Vagina (tissue), 2 donors: ENCODE data around the gene NUDT17. TPM values are rescaled to one million over a fixed set of nuclear protein-coding genes. Genes with fewer than 3 reads are reported as not detected.
"Not testable (repeated sequence)": the region's sequence is repeated elsewhere in the genome, so short reads cannot be mapped to it uniquely, and the experiment has no call there.

Experiments
- DNase-seq, 2 donors: peaks; one replicate each; pipeline ENCODE4 v3.0.0-alpha.2; 2017; ENCODE audit errors: extremely low spot score in 2 of 2
- H3K27ac ChIP-seq: fragments of 200-600 bp; sonication (generic); one replicate; pipeline ENCODE4 v1.5.1; 2019
- H3K27me3 ChIP-seq: fragments of 200-600 bp; sonication (generic); one replicate; pipeline ENCODE4 v1.5.1; 2019
- H3K36me3 ChIP-seq, 2 donors: fragments of 200-600 bp; sonication (generic); one replicate each; pipeline ENCODE4 v1.5.1; 2017 to 2019
- H3K4me1 ChIP-seq: fragments of 200-600 bp; sonication (generic); one replicate; pipeline ENCODE4 v1.5.1; 2019
- H3K4me3 ChIP-seq, 2 donors: fragments of 200-600 bp; sonication (generic); 1 replicate in 1 of 2; 2 replicates in 1 of 2; pipeline ENCODE4 v1.5.1; 2016 to 2019
- H3K9me3 ChIP-seq: fragments of 200-600 bp; sonication (generic); one replicate; pipeline ENCODE4 v1.5.1; 2019
- POLR2A ChIP-seq, 2 donors: fragments of 450-650 bp; IDR thresholded peaks; one replicate each; pipeline ENCODE4 v1.6.1; 2017; ENCODE audit warnings: antibody characterized with exemption in 2 of 2, mild to moderate bottlenecking in 2 of 2, moderate library complexity in 2 of 2
- POLR2AphosphoS5 ChIP-seq, 2 donors: sonication (generic); formaldehyde crosslinking; IDR thresholded peaks; one replicate each; pipeline ENCODE4 v1.9.0; 2017; ENCODE audit warnings: antibody characterized with exemption in 2 of 2, mild to moderate bottlenecking in 2 of 2, low read depth in 1 of 2; ENCODE audit not compliant: insufficient read depth in 1 of 2
- intact Hi-C: fragments of 100-400 bp; cut with DNase I; formaldehyde crosslinking; loops from one replicate; pipeline ENCODE4 v1.15.1; 2023
- total RNA-seq: library from RNA; depleted of rRNA; stranded (reverse); fragments of >200 nt; gene quantifications from one replicate; pipeline ENCODE4 v1.2.3, GENCODE V29; 2016
- TF ChIP-seq, protein P1 (sequence below), 3 experiments: fragments of 450-650 bp in 2 of 3; fragments of 200-600 bp in 1 of 3; sonication (generic) in 1 of 3; IDR thresholded peaks; one replicate each; pipeline ENCODE4 v1.5.1; 2017 to 2019; ENCODE audit warnings: antibody characterized with exemption in 3 of 3, mild to moderate bottlenecking in 2 of 3, moderate library complexity in 2 of 3

NUDT17 gene
- total RNA-seq, 1 donor from 2014 or later: 2.5 TPM

DNA sequence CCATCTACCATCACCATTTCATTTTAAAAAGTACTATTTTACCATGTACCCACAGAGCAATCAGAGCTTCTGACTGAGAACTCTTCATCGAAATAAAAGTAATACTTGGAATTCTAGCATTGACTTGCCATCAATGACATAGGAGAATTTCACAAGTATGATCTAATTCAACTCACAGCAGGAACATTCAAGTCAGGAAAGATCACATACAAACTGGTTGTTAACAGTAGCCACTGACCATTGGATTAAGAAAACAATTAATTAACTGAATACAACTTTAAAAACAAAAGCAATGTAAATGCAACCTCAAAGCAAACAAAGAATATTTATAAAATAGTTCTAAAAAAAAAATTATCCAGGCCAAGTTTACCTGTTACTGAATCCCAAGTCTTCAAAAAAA, 40.4 kb upstream of the NUDT17 start:
- TF ChIP-seq, protein P1, sequence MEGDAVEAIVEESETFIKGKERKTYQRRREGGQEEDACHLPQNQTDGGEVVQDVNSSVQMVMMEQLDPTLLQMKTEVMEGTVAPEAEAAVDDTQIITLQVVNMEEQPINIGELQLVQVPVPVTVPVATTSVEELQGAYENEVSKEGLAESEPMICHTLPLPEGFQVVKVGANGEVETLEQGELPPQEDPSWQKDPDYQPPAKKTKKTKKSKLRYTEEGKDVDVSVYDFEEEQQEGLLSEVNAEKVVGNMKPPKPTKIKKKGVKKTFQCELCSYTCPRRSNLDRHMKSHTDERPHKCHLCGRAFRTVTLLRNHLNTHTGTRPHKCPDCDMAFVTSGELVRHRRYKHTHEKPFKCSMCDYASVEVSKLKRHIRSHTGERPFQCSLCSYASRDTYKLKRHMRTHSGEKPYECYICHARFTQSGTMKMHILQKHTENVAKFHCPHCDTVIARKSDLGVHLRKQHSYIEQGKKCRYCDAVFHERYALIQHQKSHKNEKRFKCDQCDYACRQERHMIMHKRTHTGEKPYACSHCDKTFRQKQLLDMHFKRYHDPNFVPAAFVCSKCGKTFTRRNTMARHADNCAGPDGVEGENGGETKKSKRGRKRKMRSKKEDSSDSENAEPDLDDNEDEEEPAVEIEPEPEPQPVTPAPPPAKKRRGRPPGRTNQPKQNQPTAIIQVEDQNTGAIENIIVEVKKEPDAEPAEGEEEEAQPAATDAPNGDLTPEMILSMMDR (IDR thresholded peaks at IDR 0.05): no peak
- TF ChIP-seq POLR2AphosphoS5 (IDR thresholded peaks at IDR 0.05; ENCODE audit: insufficient read depth in 1 of 2, low read depth in 1 of 2): no peak
- DNase-seq: no peak
- Histone ChIP-seq H3K4me1 (peaks cover 55% of the 10 kb centered on the region), H3K36me3 (no peaks in the 10 kb centered on the region), H3K9me3 (no peaks in the 10 kb centered on the region), H3K27me3 (no peaks in the 10 kb centered on the region), H3K4me3 (no peak overlapping the region), H3K27ac (no peak overlapping the region)
- intact Hi-C loops: no loop called here

DNA sequence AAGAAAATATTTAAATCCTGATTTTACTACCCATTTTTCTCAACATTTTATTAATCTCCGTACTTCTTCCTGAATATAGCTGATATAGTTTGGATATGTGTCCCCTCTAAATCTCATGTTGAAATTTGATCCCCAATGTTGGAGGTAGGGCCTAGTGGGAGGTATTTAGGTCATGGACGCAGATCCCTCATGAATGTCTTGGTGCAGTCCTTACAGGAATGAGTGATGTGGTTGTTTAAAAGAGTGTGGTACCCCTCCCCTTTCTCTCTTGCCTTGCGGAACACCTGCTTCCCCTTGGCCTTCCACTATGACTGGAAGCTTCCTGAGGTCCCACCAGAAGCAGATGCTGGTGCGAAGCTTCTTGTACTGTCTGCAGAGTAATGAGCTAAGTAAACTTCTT, 39.0 kb upstream of the NUDT17 start:
- Histone ChIP-seq H3K9me3 (no peaks in the 10 kb centered on the region), H3K4me1 (peaks cover 43% of the 10 kb centered on the region), H3K36me3 (no peaks in the 10 kb centered on the region), H3K4me3 (no peak overlapping the region), H3K27me3 (no peaks in the 10 kb centered on the region), H3K27ac (no peak overlapping the region)
- no peak for DNase-seq
- intact Hi-C loops: no loop called here
- TF ChIP-seq, protein P1 (IDR thresholded peaks at IDR 0.05): no peak
- TF ChIP-seq POLR2A (IDR thresholded peaks at IDR 0.05): no peak
- TF ChIP-seq POLR2AphosphoS5 (IDR thresholded peaks at IDR 0.05; ENCODE audit: insufficient read depth in 1 of 2, low read depth in 1 of 2): no peak

DNA sequence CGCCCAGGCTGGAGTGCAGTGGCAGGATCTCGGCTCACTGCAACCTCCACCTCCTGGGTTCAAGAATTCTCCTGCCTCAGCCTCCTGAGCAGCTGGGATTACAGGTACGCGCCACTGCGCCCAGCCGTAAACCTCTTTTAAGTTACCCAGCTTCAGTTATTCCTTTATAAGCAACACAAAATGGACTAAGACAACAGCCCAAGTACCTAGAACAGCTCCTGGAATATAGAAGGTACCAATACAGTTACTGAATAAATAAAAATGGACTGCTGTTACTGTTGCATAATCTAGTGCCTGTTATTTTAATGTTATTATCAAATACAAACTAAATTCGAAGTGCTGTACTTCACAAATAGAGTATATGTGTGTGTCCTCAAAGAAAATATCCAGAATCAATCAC, 38.6 kb upstream of the NUDT17 start:
- Histone ChIP-seq H3K27me3 (no peaks in the 10 kb centered on the region), H3K36me3 (no peaks in the 10 kb centered on the region), H3K9me3 (no peaks in the 10 kb centered on the region), H3K4me3 (no peak overlapping the region), H3K4me1 (peaks cover 42% of the 10 kb centered on the region), H3K27ac (no peak overlapping the region)
- no peak for DNase-seq
- intact Hi-C loops: no loop called here
- TF ChIP-seq POLR2AphosphoS5 (IDR thresholded peaks at IDR 0.05; ENCODE audit: insufficient read depth in 1 of 2, low read depth in 1 of 2): no peak
- TF ChIP-seq POLR2A (IDR thresholded peaks at IDR 0.05): no peak
- TF ChIP-seq, protein P1 (IDR thresholded peaks at IDR 0.05): no peak

DNA sequence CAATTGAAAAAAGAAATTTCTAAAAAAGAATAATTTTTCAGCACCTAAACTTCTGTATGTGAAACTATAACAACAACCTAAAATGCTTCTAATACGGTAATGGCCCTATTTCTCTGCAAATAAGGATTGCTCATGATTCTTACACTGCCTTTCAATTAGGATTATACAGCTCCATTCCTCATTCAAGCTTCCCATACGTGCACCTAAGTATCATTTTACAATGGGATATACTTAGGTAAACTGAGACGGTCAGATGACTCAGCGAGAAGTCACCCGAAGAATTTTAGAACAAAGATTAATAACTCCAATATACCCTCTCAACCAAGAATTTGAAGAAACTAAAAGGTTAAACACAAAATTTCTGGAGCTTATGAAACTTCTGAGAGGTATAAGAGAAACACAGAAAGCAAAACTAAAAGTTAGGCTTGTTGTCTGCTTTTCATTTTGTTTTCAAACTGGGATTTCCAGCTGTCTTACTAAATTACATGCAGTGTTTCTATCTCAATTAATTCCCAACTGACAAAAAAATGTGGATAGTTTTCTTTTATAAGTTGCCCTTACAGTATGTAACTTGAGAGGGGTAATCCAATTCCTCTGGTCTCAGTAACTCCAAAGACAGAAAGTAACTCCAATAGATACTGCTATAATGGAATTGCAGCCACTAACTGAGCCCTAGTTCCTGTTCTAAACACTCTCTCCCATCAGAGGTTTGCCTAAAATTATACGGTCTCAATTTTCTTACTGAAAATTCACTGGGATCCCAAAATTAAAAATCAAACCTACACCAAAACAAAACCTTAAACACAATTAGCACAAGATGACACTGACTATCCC, 32.2 kb upstream of the NUDT17 start:
- H3K27me3 ChIP-seq, intact Hi-C loops, H3K36me3 ChIP-seq, H3K9me3 ChIP-seq, DNase-seq, H3K27ac ChIP-seq, H3K4me3 ChIP-seq, H3K4me1 ChIP-seq: not testable (repeated sequence)

DNA sequence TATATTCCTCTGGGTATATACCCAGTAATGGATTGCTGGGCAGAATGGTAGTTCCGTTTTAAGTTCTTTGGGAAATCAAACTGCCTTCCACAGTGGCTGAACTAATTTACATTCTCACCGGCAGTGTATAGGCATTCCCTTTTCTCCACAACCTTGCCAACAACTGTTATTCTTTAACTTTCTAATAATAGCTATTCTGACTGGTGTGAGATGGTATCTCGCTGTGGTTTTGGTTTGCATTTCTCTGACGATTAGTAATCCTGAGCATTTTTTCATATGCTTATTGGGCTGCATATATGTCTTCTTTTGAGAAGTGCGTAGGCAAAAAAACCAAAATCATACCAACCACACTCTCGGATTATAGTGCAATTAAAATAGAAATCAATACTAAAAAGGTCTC, 27.3 kb upstream of the NUDT17 start:
- H3K27ac ChIP-seq, H3K4me3 ChIP-seq, intact Hi-C loops, H3K9me3 ChIP-seq, H3K27me3 ChIP-seq, H3K4me1 ChIP-seq, DNase-seq, H3K36me3 ChIP-seq: not testable (repeated sequence)

DNA sequence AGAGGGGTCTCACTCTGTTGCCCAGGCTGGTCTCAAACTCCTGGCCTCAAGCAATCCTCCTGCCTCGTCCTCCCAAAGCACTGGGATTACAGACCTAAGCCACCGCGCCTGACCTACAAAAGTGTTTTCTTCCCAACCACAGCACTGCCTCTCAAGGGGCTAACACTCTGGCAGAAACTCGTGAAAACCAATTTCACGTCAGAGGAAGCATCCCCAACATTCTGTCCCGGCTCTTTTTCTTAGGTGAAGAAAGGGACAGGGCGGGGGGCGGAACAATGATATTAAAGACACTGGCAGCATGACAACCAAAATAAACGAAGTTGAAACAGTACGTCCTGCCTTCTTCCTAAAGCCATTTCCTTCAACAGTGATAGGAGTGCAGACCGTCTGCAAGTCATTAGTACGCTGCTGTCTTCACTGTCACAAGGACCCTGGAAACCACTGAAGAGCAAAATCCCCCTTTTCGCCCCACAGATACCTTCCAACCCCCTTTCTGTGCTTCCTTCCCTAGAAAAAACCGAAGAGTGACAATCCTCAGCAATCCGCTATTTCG, 22.6 kb upstream of the NUDT17 start:
- H3K27me3 ChIP-seq, intact Hi-C loops, H3K27ac ChIP-seq, DNase-seq, H3K9me3 ChIP-seq: not testable (repeated sequence)
- Histone ChIP-seq H3K4me3 (peak overlapping the region in 1 of 2 donors; percentile 54), H3K4me1 (peaks cover 19% of the 10 kb centered on the region), H3K36me3 (peaks cover 7 to 17% of the 10 kb centered on the region in 2 donors)
